GM12878 (cell line): ENCODE results near the gene IARS2.

ENCODE experiments used
- EP300 ChIP-seq, 2 experiments: fragments of 150-350 bp in 1 of 2; IDR thresholded peaks; 2 replicates each; pipeline ENCODE4 v1.6.1; 2011 to 2012; ENCODE audit warnings: low read depth in 2 of 2, low read length in 2 of 2, borderline replicate concordance in 1 of 2, improper control_type of control experiment in 1 of 2, inconsistent platforms in 1 of 2; ENCODE audit not compliant: control insufficient read depth in 1 of 2
- POLR2AphosphoS5 ChIP-seq: IDR thresholded peaks from 2 replicates; pipeline ENCODE4 v1.6.1; 2011; ENCODE audit warnings: mild to moderate bottlenecking, low read length, inconsistent platforms

DNA sequence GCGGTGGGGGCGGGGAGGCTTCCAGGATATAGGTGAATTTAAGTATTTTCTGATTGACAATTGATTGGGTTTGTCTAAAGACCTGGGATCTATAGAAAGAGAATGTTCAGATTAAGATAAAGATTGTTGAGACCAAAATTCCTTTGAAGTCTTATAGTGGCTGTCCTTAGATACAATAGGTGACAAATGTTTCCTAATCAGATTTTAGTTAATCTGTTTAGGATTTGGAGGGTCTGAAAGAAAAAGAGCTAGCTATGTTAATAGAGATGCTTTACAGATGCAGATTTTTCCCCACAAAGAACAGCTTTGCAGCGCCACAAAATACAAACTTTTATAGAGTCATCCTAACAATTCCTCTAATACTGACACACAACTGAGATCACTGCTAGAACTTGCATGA lies 33.1 kb upstream of the IARS2 start:
- TF ChIP-seq EP300 (IDR thresholded peaks at IDR 0.05; ENCODE audit: borderline replicate concordance in 1 of 2, control insufficient read depth in 1 of 2, low read depth in 2 of 2, low read length in 2 of 2) (no peak), POLR2AphosphoS5 (no peak)
